GM21423 (cell line): ENCODE results near the gene UCP3.

Experiments
- ATAC-seq: cut with Tn5 transposase; IDR thresholded peaks from one replicate; pipeline ENCODE4 v1.9.1; 2021; ENCODE audit warnings: mild to moderate bottlenecking, moderate library complexity; ENCODE audit not compliant: unreplicated experiment

UCP3 gene

GRCh38 chr11:74008373-74009229 lies at the start of gene UCP3:
TSS of gene UCP3 (minus strand) at chr11:74009085. CDS start at chr11:74007042, 2,043 bp downstream.
- no peak for ATAC-seq

- no peak for ATAC-seq
These were observed 48.6 kb upstream of the UCP3 start for GRCh38 chr11:74057249-74058151.

GRCh38 chr11:74055938-74056337 lies 47.1 kb upstream of the UCP3 start:
- ATAC-seq: no peak

- no peak for ATAC-seq
These were observed 41.6 kb upstream of the UCP3 start for GRCh38 chr11:74050465-74050864.

- no peak for ATAC-seq
These were observed 40.1 kb upstream of the UCP3 start for GRCh38 chr11:74048993-74049392.

GRCh38 chr11:74044538-74044937 lies 35.7 kb upstream of the UCP3 start:
- no peak for ATAC-seq

GRCh38 chr11:74043450-74043849 lies 34.6 kb upstream of the UCP3 start:
- no peak for ATAC-seq

DNA sequence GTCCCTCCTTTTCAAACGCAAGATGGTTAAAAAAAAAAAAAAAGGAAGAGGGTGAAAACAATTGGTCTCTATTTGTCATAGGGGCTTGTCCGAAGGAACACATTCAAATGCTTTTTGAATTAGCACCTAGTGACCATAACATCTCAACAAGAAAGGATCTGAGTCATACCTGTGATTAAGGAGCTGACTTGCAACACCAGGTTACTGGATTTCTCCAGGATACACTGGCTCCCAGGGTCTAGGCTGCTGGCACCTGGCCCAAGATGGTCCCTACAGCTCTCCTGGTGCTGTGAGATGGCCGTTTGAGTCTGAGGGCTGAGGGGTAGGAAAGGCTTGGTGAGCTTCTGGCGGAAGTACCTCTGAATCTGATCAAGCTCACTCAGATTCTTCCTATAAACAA lies 28.4 kb upstream of the UCP3 start:
- ATAC-seq: no peak

GRCh38 chr11:74035264-74035663 lies 26.4 kb upstream of the UCP3 start:
- no peak for ATAC-seq

- no peak for ATAC-seq
These were observed 24.2 kb upstream of the UCP3 start for GRCh38 chr11:74033046-74033445.

DNA sequence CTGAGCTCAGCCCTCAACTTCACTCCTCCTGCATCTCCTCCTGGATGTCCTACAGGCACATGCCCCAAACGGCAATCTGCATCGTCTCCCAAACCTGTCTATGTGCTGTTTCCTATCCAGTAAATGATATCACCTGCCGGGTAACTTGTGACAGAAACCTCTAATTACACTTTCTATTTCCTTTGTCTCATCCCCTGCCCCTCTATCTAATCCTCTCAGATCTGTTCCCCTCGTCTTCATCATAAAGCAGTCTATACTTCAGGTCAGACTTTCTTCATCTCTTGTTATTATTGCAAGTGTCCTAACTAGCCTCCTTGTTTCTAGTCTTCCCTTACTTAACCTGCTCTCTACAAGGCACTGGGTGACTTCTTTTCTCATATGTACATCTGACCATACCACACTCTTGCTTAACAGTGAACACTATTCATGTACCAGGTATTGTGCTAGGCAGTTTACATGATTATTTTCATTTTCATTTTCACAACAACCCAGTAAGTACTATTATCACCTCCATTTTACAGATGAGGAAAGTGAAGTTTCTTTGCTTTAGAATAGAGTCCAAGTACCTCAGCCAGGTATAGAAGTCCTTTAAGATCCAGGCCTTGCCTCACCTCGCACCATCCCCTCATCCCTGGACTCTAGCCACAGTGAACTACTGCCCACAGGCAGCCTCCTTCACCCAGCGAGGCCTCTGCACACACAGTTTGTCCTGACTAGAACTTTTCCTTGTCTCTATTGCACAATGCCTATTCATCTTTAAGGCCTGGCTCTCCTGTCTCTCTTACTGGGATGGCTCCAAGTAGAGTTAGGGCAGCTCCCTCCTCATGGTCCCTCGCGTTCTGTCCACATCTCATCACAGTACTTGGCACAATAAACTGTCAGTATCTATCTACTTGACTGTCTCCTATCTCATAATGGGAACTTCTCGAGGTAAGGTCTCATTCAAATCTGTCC lies 22.1 kb upstream of the UCP3 start:
- no peak for ATAC-seq

- no peak for ATAC-seq
These were observed 16.7 kb upstream of the UCP3 start for GRCh38 chr11:74025467-74026166.

- no peak for ATAC-seq
These were observed 15.6 kb upstream of the UCP3 start for GRCh38 chr11:74024261-74025029.

GRCh38 chr11:74023276-74023675 lies 14.4 kb upstream of the UCP3 start:
- no peak for ATAC-seq

DNA sequence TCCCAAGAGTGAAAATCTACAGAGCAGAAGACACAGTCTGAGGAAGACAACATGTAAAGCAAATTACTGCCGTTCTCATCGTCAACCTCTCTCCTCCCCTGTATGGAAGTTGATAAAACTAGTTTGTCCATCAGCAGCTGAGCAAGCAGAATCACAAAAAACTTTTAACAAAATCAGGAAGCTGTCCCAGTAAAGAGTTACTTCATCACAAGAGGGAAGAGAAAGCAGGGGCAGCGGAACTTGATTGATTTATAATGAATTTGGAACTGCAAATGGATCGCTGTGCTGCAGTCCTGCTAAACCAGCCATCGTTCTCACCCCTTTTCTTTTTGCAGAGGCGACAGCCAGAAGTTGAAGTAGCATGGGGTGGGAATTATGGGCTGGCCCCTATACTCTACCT lies 13.7 kb upstream of the UCP3 start:
- no peak for ATAC-seq

- no peak for ATAC-seq
These were observed 13.1 kb upstream of the UCP3 start for GRCh38 chr11:74021998-74022397.

- ATAC-seq: peak; percentile 75
These were observed 11.7 kb upstream of the UCP3 start for GRCh38 chr11:74020539-74020938.

DNA sequence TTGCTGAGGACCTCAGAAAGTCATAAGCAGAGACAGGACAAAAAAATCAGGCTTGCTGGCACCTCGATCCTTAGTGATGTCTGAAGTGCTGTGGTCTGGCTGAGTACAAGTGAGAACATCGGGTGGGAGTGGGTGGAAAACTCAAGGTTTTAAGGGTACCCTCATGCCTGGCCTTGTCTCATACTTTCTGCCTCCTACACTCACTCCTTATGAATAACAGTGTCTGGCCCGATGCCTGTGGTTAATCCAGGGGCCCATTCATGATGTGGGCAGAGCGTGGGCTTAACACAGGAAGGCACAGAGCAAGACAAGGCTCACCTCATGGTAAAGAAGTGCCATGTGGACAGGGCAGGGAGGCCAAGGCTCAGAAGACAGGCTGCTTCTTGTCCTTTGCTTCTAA lies 11.0 kb upstream of the UCP3 start:
- ATAC-seq: no peak

- no peak for ATAC-seq
These were observed 10.3 kb upstream of the UCP3 start for GRCh38 chr11:74019104-74019738.
